A673 (cell line): ENCODE data around the gene KLF4.

ENCODE experiments used
- EZH2 ChIP-seq: fragments of 200-600 bp; sonication (generic); IDR thresholded peaks from 2 replicates; pipeline ENCODE4 v1.6.1; 2017; ENCODE audit warnings: borderline replicate concordance, low read depth, mild to moderate bottlenecking, mixed read lengths, antibody characterized with exemption, low read length; ENCODE audit not compliant: poor library complexity, severe bottlenecking
- TF ChIP-seq, protein P1 (sequence below): fragments of 300-800, 200-600 bp; sonication (generic); conservative IDR thresholded peaks from 2 replicates; pipeline ENCODE4 v1.5.1; 2017; ENCODE audit warnings: low read depth, mild to moderate bottlenecking, antibody characterized with exemption, low read length, moderate library complexity, mixed read lengths

DNA sequence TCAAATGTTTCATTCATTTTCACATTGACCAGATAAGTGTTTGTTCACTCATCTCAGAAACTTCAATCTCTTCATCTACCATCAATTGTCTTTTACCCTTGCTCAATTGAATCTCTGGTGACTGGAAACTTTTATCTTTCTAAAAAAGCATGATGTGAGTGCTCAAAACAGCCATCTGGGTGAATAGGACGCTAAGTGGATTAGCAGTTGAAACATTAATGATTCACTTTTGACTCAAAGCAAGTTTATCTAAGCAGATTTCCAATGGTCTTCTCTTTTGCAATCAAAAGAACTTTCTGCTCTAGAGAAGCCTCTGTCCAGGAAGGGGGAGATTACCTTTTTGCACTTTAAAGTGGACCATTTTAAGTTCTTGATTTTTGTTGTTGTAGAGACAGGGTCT is 22.2 kb downstream of the KLF4 start:
- TF ChIP-seq, protein P1, sequence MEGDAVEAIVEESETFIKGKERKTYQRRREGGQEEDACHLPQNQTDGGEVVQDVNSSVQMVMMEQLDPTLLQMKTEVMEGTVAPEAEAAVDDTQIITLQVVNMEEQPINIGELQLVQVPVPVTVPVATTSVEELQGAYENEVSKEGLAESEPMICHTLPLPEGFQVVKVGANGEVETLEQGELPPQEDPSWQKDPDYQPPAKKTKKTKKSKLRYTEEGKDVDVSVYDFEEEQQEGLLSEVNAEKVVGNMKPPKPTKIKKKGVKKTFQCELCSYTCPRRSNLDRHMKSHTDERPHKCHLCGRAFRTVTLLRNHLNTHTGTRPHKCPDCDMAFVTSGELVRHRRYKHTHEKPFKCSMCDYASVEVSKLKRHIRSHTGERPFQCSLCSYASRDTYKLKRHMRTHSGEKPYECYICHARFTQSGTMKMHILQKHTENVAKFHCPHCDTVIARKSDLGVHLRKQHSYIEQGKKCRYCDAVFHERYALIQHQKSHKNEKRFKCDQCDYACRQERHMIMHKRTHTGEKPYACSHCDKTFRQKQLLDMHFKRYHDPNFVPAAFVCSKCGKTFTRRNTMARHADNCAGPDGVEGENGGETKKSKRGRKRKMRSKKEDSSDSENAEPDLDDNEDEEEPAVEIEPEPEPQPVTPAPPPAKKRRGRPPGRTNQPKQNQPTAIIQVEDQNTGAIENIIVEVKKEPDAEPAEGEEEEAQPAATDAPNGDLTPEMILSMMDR, result no peak
- TF ChIP-seq EZH2, result no peak
